NCI-H2029 (cell line): ENCODE data around the gene SRGAP2C.
"Not testable (repeated sequence)": the region's sequence is repeated elsewhere in the genome, so short reads cannot be mapped to it uniquely, and the experiment has no call there.

ENCODE experiments used
- DNase-seq: peaks from one replicate; lab custom pipeline; 2025; lab: John Stamatoyannopoulos, UW

SRGAP2C gene

DNA sequence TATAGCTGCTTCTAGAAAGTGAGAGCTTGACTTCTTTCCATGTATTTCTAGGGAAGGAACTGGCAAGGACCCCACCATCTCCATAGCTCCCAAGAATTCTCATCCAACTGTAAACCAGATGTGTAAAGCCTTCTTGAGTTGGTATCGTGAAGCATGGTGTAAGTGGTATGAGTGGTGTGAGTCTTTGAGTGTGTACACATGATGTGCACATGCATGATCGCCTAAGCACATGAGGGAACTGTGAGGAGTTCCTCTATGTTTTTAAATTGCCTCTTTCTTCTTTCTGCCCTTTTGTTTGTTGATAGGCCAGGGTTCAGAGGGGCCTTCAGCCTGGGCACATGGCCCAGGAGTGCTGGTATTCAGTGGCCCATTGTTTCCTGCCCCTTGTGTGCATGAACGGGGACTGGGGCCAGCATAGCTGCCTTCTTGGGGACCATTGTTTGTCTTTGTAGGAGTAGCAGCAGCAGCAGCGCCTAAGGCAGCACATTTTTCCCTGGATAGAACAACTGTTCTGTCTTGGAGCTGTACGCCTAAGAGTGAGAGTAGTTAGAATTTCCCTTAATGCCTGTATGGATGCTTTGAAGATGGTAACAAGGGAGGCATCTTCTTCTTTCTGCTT is 96.0 kb downstream of the SRGAP2C start:
- not testable (repeated sequence) for DNase-seq

DNA sequence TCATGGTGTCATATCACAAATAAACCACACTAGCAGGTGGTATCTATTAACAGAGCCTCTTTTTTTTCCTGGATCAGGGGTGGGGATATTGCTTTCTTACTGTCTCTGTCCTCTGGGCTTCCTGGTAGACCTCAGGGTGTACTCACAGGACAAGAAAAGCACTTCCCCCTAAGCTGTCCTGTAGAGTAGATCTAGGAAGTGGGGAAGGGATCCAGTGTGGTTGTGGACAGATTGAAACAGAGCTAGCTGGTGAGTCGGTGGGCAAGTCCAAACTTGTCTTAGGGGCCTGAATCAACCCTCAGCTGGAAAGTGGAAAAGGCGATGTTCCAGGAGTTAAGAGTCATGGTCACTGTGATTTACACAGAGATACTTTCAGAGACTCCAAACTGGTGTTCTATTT is 96.7 kb downstream of the SRGAP2C start:
- not testable (repeated sequence) for DNase-seq

- not testable (repeated sequence) for DNase-seq
Observed at GRCh38 chr1:121283587-121284180, 98.9 kb downstream of the SRGAP2C start.

- not testable (repeated sequence) for DNase-seq
Observed at GRCh38 chr1:121292590-121292989, 107.8 kb downstream of the SRGAP2C start.

DNA sequence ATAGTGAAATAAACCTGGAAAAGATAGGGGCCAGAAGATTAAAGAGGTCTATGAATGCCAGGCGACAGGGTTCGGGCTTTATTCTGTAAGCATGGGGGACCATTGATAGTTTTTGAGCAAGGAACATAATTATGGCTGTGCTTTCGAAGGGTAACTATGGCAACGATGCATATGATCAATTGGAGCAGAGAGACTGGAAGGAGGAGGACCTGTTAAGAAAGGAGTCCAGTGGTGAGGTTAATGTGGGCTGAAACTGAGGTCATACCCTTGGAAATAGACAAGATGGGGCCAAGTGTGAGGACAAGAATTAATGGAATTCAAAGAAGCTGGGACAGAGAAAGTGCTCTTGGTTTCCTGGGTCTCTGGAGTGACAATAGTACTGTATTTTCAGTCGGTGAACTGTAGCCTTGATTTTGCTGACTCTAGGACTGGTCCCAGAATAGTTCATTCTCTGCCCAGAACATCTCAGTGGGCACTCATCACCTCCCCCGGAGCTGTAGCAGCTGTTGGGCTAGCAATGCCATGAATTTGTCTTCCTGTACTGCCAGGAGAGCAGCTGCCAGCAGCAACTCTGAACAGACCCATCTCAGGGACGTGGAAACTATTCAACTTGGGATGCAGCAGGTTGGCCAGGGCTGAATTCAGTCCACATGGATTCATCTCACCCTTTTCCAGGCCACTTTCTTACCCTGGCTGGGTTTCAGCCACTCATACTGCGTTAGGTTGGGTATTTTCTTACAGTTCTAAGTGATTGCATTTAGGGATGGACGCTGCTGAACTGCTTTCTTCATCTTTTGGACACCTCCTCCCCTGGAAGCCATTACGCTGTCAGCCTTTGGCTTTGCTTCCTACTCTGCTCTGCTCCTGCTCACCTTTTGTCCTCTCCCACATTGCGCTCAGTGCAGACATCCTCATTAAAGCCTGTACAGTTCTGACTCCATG is 108.8 kb downstream of the SRGAP2C start:
- not testable (repeated sequence) for DNase-seq

- DNase-seq, result not testable (repeated sequence)
Observed at GRCh38 chr1:121294205-121294570, 109.4 kb downstream of the SRGAP2C start.

DNA sequence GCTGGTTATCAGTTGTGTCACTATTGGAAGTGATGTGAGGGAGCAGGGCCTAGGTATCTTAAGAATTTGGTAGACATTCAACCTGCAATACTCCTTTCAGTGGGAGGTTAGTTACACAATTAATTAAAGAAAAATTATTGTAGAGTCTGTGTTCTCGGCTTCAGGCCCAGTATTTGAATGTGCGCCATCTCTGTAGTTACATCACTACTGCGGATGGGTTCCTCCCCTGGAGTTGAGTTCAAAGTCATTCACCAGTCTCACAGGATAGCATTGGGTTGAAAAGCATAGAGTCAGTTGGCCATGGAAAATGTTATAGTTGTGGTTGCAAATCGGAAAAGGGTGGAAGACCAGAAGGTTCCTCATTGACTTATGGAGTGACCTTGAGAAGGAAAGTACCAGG is 111.8 kb downstream of the SRGAP2C start:
- DNase-seq, result not testable (repeated sequence)

- DNase-seq, result not testable (repeated sequence)
Observed at GRCh38 chr1:121298529-121298928, 113.8 kb downstream of the SRGAP2C start.

- DNase-seq, result not testable (repeated sequence)
Observed at GRCh38 chr1:121299514-121300149, 114.9 kb downstream of the SRGAP2C start.

DNA sequence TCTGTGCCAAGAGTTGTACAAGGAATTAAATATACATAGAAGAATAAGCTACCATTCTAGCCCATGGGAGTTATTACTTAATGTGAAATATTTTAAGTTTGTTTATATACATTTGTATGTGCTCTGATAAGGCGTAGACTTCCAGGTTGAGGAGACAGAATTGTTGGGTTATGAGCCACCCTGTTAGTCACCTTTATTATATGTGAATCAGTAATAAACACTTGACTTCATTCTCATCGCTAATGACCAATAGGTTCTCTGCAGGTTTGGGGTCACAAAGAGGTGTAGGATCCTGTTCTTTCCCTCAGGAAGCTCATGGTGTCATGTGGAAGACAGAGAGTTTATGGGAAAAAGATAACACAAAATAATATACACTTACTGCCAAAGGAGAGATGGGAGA is 117.1 kb downstream of the SRGAP2C start:
- DNase-seq, result not testable (repeated sequence)

GRCh38 chr1:121307759-121308158 is 123.0 kb downstream of the SRGAP2C start:
- DNase-seq, result not testable (repeated sequence)

- not testable (repeated sequence) for DNase-seq
Observed at GRCh38 chr1:121315509-121315908, 130.7 kb downstream of the SRGAP2C start.

DNA sequence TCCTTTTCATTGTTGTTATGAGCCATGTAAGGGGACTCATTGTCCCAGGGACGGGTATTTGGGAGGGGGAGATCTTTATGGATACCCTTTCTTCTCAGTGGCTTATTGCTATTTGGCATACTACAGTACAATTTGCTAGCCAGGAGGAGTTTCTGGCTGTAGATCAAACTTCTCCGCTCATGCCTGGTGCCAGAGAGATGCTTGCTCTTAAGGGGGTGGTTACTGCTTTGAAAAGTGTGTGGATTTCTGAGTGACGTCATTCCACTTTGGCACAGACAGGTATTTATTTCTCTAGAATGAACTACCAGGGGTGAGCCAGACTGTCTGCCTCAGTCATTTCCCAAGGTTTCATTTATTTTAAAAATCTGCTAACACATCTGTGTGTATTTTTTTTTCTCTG is 131.3 kb downstream of the SRGAP2C start:
- not testable (repeated sequence) for DNase-seq

- not testable (repeated sequence) for DNase-seq
Observed at GRCh38 chr1:121317491-121318468, 133.0 kb downstream of the SRGAP2C start.

DNA sequence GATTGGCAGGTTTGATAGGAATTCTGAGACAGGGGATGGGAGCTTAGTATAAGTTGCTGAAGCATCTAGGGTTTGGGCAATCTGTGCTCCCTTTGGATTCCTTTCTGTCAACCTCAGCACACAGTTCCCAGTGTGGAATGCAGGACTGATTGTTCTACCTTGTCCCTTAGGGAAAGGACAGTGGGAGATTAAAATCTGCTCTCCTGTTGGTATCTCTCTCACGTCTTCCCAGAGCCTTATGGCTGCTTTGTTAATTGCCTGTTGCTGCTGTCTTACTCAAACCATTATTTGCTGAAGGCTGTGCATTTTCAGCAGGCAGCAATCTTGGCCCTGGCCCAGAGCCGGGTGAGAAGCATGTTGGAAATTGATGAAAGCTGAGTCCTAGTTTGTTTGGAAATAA is 133.9 kb downstream of the SRGAP2C start:
- not testable (repeated sequence) for DNase-seq

- DNase-seq, result not testable (repeated sequence)
Observed at GRCh38 chr1:121321660-121322059, 136.9 kb downstream of the SRGAP2C start.

DNA sequence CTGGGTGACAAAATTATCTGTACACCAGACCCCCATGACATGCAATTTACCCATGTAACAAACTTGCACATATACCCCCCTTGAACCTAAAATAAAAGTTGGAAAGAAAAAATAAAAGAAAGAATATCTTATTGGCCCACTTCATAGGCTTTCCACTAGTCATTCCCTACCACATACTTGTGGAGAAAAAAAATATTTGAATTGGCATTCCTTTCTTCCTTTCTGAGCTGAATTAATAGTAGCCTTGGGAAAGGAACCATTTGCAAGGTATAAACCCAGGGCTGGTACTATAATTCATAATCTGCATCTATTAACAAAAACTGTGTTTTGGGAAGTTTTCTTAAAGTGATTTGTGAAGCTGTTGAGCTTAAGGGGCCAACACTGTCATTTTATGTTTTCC is 140.0 kb downstream of the SRGAP2C start:
- DNase-seq, result not testable (repeated sequence)

GRCh38 chr1:121332141-121332540 is 147.4 kb downstream of the SRGAP2C start:
- not testable (repeated sequence) for DNase-seq

DNA sequence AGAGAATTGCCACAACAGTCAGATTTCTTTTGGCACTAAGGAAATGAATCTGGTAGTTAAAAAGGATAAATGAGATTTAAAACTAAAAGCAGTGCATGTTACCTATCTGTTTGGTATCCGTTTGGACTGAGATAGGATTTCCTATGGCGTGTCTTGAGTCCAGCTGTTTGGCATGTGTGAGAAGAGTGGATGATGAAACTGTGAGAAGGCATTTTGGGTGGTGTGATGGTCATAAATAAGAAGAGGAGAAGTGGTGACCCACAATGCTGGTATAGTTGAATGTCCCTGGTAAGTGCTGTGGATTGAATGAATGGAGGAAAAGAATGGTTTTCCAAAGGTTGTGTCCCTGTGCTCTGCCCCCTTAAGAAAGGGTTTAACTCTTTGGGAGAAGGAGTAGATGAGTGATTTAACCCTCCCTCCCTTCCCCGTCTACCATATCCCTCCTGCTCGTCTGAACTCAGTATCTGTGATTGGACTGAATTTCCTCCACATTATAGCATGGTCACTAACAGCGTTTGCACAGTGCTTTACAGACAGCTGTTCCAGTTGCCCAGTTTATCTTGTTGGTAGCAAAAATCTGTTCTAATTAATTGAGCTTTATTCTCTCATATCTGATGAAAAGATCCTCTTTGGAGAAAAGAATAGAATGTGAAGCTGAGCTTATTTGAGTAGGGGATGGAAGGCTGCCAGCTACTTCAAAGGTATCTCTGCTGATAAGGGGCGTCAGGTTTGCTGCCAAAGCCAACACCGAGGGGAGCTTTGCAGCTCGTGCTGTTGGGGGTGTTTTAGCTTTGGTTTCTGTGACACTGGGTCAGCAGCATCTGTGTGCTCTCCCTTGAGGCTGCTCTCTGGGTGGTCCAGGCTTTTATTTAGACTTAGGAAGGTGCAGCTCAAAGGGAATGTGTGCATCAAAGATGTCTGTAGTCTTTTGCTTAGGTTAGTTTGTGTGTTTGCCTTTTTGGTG is 148.1 kb downstream of the SRGAP2C start:
- DNase-seq, result not testable (repeated sequence)

DNA sequence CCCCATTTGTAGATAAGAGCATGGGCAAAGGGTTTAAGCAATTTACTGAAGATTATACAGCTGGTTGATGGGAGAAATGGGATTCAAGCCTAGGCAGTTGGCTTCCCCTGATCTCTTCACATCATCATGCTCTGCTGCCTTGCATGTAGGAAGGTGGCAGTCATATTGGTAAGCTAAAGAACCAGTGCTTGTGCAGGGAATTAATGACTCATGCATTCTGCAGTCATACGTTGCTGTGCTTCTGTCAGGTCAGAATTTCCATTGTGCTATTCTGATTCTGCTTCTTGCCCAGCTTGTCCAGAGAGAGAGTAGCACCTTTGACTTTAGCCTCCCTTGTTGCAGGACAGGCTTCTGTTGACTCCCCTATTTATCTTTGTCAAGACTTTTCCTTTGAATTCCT is 153.2 kb downstream of the SRGAP2C start:
- not testable (repeated sequence) for DNase-seq
